Central memory CD4-positive, alpha-beta T cell (primary cell): Measurements from ENCODE around the gene MAP3K13.
"Not testable (repeated sequence)": the region's sequence is repeated elsewhere in the genome, so short reads cannot be mapped to it uniquely, and the experiment has no call there.

Experiments used
- DNase-seq: peaks from one replicate; pipeline ENCODE4 v3.0.0; 2022

Gene MAP3K13

DNA sequence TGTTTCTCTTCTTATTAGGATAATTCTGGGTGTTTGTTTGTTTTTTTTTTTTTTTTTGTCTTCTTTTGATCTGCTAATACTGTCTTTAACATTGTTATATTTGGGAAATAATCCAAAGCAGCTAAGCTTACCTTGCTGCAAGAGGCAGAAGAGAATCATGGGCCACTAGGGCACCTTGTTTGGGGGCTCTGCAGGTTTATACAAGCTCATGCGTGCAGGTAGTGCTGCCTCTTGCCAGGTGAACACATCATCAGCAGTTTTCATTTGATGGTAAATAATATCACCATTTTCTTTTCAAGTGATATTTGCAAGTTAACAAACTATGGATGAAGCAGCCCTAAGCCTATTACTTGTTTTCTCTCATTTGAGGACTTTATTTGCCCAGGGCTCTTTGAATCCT is 37.9 kb downstream of the MAP3K13 start:
- DNase-seq: no peak

- DNase-seq: no peak
Observed at GRCh38 chr3:185401319-185401955, 38.5 kb downstream of the MAP3K13 start.

DNA sequence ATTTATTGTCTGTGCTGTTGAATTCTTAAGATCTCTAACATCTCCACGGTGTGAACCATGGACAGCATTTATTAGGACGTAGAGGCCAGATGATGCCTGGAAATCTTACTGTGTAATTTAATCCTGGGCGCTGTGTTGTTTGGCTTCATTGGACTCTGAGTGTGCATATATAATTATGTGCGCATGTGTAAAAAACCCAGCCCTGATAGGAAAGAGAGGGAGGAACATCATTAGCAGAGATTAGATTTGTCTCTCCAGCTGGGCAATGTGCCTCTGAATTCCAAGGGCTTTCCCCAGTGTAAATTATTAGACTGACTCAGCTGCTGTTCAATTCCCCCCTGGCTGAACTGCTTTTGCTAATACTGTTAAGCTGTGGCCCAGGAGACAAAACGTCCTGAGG is 39.6 kb downstream of the MAP3K13 start:
- no peak for DNase-seq

DNA sequence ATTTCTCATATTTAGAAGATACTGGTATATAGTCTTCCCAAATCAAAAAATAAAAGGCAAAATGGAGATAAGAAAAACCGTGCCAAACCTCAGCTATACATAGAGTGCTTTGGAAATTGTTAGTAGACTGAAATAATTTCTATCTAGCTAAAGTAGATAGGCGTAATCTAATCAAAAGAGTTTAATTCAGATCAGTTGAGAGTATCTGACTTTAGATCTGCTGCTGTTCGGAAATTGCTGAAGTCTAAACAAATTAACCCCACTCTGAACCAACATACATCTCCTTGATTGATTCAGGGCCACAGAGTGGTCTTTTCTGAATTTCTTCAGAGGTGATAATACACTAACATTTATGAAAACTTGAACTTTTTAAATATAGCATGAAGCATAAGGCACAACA is 40.1 kb downstream of the MAP3K13 start:
- no peak for DNase-seq

DNA sequence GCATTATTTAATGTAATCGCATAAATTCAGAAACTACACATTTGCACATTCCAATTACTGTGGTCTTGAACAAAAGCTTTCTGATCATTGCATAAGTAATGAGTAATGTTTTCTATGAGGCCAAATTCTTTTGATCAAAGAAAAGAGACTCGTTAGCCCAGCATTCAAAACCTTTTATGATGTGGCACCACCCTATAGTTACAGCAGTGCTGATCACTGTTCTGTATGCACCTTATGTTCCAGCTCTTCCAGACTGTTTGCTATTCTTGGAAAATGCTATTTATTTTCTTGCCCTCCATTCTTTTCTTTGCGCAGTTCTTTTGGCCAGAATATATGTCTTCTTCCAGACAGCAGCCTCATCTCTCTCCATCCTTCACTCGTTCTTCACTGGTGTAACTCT is 42.3 kb downstream of the MAP3K13 start:
- DNase-seq: no peak

DNA sequence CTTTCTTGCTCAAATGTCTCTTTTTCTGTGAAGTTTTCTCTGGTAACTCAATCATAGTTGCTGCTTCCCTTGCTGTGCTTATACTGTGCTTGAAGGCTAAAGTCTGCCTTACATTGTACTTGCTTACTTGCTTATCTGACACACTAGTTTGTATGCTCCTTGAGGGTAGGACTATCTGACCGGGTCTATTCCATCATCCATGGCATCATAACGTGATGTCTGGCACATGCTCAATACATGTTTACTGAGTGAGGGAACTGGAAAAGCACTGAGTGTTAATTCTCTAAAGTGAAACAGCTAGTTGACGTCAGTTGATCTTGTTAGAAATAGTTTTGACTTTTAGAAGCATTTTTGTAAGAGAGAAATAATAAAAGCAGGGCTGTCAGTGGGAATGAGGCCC is 42.7 kb downstream of the MAP3K13 start:
- DNase-seq: no peak

DNA sequence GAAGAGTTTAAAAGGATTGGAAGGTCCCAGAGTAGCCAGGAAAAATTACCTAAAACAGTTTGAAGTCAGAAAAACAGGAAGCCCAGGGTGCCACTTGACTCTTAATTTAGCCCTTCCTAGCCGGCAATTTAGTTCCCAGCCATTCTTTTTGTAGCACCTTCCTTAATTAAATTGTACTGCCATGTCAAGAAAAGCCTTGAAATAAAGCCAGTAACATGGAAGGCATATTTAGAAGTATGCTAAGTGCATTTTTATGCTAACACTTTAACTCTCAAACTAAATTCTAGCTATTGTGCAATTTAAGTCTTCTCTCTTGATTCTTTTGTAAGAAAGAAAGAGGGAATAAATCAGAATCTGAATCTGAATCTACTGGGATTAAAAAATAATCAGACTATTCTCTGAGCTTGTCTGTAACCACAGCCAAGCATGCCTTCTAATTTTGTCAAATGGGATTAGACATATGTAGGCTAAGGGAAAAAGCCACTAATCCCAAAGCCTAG is 43.2 kb downstream of the MAP3K13 start:
- no peak for DNase-seq

DNA sequence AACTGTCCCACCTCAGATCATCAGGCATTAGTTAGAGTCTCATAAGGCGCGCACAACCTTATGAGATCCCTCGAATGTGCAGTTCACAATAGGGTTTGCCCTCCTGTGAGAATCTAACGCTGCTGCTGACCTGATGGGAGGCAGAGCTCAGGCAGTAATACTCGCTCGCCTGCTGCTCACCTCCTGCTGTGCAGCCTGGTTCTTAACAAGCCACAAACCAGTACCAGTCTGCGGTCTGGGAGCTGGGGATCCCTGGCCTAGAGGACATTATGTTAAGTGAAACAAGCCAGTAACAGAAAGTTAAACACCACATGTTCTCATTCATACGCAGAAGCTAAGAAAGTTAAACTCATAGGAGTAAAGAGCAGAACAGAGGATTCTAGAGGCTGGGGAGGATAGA is 47.0 kb downstream of the MAP3K13 start:
- DNase-seq: no peak

DNA sequence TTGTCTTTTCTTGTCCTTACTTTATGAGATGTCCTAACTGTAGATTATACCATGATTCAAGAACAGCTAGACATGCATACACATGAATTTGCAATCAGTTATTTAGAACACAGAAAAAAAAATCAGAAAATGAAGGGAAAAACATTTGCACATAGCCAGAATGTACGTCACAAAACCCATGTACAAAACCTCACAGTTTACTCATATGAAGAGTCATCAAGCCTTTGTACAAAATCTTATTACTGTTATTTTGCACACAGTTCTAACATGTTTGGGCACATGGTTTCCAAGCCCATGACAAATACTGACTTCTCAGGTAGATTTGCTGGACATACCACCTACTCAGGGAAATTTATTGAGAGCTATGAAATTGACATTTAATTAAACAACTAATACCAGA is 48.2 kb downstream of the MAP3K13 start:
- DNase-seq: no peak

DNA sequence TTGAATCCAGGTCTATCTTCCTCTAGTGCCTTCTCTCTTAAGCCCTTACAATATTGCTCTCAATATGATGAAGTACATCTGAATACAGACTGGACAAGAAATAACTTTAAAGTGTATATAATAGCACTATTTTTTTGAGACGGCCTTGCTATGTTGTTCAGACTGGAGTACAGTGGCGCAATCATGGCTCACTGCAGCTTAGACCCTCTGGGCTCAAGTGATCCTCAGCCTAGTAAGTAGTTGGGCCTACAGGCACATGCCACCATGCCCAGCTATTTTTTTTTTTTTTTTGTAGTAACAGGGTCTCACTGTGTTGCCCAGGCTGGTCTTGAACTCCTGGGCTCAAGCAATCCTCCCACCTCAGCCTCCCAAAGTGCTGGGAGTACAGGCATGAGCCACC is 53.6 kb downstream of the MAP3K13 start:
- no peak for DNase-seq

DNA sequence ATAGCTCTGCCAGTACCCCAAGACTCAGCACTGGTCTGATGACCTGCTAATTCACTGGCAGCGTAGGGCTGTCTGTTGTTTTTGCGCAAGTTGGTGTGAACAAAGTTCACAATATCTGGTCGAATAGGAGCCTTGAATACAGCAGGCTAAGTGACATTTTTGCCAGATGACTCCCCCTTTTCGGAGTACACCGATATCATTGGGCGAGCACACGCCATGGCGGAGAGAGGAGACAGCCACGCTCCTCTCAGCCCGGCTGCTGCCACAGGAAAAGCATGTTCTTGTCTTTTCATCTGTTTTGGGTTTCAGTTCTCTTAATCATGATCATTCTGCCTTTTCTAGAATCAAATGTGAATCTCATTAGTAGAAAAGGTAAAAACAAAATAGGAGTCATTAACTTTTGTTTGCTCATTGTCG is 55.6 kb downstream of the MAP3K13 start:
- DNase-seq: not testable (repeated sequence)

- DNase-seq: no peak
Observed at GRCh38 chr3:185420762-185421161, 57.8 kb downstream of the MAP3K13 start.

DNA sequence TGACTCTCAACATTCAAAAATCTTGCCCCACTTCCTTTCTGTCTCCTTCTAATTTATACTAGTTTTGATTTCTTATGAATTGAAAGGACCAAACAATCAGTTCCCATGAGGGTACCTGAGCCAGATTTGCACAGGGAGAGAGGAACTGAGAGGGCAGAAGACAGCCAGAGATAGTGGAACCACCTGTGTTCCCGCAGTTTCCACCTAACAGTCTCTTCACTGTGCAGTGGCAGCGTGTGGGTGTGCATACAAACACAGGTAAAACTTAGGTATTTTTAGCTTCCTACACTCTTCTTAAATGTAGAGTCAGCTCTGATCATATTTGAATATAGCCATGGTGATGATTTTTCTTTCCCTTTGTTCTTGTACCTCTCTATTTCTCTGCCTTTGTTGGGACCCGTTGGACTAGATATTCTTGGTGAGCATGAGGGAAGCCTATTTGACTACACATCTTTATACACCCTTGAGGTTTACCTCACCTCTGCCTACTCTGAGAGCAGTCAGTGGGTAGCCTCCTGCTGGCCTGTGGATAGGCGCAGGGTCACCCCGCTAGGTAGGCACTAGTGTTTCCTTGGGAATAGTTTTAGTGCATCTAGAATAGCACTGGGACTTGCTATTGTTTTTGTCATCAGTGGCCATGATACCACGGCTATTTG is 58.8 kb downstream of the MAP3K13 start:
- DNase-seq: no peak

DNA sequence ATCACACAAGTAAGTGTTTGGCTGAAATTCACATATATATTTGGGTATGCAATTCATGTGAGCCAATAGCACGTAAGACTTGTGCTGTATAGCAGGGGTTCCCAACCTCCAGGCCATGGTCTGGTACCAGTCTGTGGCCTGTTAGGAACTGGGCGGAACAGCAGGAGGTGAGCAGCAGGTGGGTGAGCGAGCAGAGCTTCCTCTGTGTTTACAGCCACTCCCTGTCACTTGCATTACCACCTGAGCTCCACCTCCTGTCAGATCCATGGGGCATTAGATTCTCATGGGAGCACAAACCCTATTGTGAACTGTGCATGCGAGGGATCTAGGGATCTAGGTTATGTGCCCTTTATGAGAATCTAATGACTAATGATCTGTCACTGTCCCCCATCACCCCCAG is 59.7 kb downstream of the MAP3K13 start:
- DNase-seq: no peak

GRCh38 chr3:185423178-185423577 is 60.2 kb downstream of the MAP3K13 start:
- DNase-seq: no peak

GRCh38 chr3:185424435-185424834 is 61.5 kb downstream of the MAP3K13 start:
- no peak for DNase-seq

GRCh38 chr3:185430375-185430774 is 67.4 kb downstream of the MAP3K13 start:
- no peak for DNase-seq

DNA sequence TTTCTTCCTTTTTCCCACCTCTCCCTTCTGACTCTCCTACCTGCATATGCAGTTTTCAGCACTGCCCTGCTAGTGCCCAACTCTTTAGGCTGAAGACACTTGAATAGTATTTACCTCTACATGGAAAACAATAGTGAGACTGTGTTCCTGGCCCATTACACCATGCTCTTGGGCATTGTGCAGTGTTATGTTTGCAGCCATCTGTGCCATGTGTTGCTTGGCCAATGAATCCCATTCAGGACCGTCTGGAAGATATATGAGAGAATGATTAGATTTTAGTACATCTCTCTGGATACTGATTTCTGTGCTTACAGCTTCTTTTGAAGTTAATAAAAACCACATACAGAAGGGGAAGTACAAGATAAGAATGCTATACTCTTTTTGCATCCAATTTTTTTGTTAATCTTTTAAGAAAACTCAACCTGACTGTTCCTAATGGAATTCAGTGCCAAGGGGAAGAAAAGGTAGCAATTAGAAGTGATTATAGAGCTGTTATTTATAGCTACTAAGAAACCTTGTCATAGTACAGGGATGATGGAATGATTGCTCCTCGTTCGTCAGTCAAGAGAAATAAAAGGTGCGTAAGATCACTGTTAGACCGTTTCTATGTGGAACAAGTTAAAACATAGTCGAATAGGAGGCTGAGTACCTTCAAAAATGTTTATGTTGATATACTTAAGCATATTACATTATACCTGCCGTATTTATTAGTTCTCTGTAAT is 77.0 kb downstream of the MAP3K13 start:
- DNase-seq: no peak

DNA sequence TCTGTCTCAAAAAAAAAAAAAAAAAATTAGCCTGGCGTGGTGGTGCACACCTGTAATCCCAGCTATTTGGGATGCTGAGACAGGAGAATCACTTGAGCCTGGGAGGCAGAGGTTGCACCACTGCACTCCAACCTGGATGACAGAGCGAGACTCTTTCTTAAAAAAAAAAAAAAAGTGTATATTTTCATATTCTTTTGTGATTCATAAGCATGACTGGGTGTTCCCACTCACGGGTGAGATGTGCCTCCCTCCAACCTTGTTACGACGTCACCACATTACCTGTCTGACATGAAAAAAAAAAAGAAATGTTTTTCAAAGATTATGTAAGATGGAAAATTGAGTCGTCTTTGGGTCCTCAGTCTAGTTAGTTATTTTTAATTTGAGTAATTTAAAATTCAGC is 79.1 kb downstream of the MAP3K13 start:
- DNase-seq: no peak

- no peak for DNase-seq
Observed at GRCh38 chr3:185444329-185444728, 81.4 kb downstream of the MAP3K13 start.

DNA sequence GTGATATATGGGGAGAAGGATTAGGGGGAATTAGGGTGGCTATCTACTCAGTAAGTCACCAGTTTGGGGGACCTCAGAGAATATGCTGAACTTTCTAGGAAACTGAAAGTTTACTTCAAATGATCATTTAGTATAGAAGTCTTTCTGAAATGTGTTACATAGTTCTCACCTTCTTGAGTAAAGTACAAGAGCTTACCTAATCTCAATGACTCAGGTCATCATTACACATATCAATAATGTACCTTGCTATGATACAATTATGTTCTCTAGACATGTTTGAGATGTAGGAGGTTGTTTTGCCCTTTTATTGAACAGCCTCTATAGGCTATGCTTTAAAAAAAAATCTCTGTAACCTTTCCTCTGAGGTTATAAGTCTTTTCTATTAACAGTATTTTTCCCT is 85.2 kb downstream of the MAP3K13 start:
- no peak for DNase-seq

DNA sequence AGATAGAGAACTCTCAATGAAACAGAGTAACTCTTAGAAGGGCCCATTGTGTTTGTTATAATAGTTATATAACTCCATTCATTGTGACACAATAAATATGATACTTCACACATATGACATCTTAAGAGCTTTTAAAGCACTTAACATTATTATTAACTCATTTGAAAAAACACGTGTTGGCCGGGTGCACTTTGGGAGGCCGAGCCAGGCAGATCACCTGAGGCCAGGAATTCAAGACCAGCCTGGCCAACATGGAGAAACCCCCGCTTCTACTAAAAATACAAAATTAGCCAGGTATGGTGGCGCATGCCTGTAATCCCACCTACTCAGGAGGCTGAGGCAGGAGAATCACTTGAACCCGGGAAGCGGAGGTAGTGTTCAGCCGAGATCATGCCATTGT is 88.5 kb downstream of the MAP3K13 start:
- not testable (repeated sequence) for DNase-seq

DNA sequence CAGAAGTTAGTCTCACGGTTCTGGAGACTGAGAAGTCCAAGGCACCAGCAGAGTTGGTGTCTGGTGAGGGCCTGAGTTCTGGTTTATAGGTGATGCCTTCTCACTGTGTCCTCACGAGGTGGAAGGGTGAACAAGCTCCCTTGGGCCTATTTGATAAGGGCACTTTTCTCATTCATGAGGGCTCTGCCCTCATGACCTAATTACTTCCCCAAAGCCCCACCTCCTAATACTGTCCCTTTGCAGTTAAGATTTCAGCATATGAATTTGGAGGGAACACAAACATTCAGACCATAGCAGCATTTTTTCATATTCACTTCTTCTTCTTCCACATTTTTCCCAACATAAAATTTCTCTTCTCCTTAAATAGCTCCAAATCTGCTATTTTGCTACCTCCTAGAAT is 94.4 kb downstream of the MAP3K13 start:
- DNase-seq: no peak

DNA sequence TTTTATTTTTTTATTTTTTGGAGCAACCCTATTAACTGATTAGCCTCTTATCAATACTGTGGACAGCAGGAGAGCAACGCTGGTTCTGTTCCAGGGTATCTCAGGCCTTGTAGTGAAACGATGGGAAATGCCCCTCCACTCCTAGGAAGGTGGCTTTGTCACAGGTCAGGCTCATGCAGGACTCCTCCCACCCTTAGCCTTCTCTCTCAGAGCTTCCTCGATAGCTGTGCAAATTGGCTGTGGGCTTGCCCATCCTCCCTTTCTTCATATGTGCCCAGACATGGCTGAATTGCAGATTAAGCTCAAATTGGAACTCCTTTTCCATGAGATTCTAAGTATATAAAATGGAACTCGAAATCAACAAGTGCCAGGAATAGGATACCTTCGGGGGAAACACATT is 97.4 kb downstream of the MAP3K13 start:
- no peak for DNase-seq
